RCC 7860 (cell line): ENCODE data around the gene MANSC1.
A peak's percentile ranks its signal among the peaks of the same experiment; 100 is the strongest.

Experiments
- DNase-seq: peaks from one replicate; pipeline ENCODE4 v3.0.0-alpha.2; 2015; ENCODE audit warnings: low spot score
- FAIRE-seq: peaks from 2 replicates; lab custom pipeline; 2012; peaks lifted over from hg19 to GRCh38; lab: Jason Lieb, UNC

The MANSC1 gene

DNA sequence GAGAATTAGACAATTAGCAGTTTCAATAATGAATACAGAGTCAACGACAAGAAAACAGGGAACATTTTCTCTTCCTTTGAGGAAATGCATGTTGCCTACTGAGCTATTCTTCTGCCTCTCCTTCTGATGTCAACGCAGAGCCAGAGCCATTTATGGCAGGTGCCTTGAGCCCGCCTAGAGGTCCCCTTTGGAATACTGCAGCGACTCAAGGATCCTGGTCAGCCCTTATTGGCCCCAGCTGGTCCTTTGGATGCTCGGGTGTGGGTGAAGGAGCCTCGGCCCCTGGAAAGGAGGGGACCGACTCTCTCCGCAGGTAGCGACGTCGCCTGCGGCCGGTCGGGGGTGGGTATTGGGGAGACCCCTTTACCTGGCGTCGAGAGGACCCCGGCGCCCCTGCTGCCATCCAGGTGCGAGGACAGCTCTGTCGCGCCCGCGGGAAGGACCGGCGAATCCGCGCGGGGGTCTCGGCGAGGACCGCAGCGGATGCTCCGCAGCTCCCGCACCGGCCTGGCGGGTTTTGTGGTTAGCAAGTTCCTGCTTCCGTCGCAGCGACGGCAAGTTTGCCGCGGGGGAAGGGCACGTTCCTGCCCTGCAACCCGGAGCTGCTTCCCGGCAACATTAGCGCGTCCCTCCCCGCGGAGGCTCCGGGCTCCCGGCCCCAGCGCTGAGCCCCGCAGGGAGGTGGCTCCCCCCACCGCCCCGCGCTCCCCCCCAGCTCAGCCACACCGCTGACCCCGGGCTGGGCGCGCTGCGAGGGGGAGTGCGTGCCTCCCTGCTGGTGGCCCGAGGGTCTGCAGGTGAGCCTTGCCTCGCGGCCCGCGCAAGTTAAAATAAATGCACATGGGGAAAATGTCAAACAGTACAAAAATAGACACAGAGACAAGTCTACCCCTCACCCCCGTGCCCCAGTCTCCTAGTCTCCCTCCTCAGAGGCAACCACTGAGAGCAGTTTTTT lies at the start of gene MANSC1:
Gene MANSC1, minus strand, starts transcription at position 532 of the 955 bp plus-strand sequence. CDS start 6,928 bp downstream, outside the sequence.
- DNase-seq (no peak), FAIRE-seq (no peak)

- FAIRE-seq, result no peak
- no peak for DNase-seq
Observed at GRCh38 chr12:12399161-12399560, 49.1 kb upstream of the MANSC1 start.

GRCh38 chr12:12398026-12398859 lies 48.2 kb upstream of the MANSC1 start:
- DNase-seq (peak; percentile 76), FAIRE-seq (peak; percentile 79)

DNA sequence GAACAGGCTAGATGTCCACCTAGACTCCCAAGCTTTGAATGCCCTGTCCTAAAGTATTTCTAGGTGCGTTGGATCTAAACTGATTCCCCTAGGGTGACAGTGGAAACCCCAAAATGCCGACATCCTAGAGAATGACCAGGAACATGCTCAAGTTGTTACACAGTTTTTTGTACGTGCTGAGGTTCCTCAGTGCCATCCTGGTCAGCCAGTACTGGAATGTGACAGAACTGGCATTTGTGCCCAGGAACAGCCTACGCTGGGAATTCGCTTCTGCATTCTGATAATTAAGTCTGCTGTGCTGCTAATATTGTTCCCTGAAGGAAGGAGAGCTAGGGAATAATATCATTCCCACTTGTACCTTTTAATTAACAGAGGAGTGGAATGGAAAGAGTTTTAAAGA lies 47.1 kb upstream of the MANSC1 start:
- FAIRE-seq (no peak), DNase-seq (no peak)

DNA sequence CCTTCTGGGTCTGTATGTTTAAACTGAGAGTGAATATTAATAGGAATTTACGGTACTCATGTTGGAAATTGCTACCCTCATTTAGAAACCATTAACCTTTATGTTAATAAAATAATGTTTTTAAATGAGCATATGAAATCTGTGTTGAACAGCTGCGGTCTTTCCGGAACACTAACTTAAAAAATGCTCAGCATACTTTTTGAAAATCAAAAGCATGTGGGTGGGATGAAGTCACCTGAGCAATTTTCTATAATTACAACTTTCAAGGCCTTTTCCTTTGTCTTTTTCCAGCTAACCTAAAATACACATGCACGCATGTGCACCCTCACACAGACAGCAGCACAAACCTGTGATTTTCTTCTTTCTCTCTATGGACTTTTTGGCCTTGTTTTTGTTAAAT lies 46.7 kb upstream of the MANSC1 start:
- DNase-seq (no peak), FAIRE-seq (no peak)

DNA sequence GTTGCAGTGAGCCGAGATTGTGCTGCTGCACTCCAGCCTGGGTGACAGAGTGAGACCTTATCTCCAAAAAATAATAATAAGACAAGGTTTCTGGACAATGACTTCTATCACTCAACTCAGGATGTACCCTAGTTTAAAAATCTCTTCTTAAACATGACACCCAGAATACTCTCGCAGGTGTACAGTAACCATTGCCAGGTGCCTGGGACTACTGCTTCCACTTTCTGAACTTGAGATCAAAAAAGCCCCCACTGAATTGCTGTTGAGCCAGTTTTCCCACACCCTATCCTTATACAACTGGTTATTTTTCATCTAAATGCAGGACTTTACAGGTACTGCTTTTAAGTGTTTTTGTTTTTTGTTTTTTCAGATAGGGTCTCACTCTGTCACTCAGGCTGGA lies 43.1 kb upstream of the MANSC1 start:
- DNase-seq (no peak), FAIRE-seq (no peak)

- FAIRE-seq (no peak), DNase-seq (no peak)
Observed at GRCh38 chr12:12392413-12392812, 42.4 kb upstream of the MANSC1 start.

- peak; percentile 55 for FAIRE-seq
Observed at GRCh38 chr12:12387501-12387900, 37.5 kb upstream of the MANSC1 start.

GRCh38 chr12:12384571-12385340 lies 34.7 kb upstream of the MANSC1 start:
- DNase-seq, result no peak
- no peak for FAIRE-seq

More at GRCh38 chr12:12387501-12387900, 37.5 kb upstream of the MANSC1 start:
- DNase-seq, result peak; percentile 20

- DNase-seq (no peak), FAIRE-seq (no peak)
Observed at GRCh38 chr12:12381982-12382381, 31.9 kb upstream of the MANSC1 start.

GRCh38 chr12:12380949-12381593 lies 31.0 kb upstream of the MANSC1 start:
- FAIRE-seq (no peak), DNase-seq (no peak)

DNA sequence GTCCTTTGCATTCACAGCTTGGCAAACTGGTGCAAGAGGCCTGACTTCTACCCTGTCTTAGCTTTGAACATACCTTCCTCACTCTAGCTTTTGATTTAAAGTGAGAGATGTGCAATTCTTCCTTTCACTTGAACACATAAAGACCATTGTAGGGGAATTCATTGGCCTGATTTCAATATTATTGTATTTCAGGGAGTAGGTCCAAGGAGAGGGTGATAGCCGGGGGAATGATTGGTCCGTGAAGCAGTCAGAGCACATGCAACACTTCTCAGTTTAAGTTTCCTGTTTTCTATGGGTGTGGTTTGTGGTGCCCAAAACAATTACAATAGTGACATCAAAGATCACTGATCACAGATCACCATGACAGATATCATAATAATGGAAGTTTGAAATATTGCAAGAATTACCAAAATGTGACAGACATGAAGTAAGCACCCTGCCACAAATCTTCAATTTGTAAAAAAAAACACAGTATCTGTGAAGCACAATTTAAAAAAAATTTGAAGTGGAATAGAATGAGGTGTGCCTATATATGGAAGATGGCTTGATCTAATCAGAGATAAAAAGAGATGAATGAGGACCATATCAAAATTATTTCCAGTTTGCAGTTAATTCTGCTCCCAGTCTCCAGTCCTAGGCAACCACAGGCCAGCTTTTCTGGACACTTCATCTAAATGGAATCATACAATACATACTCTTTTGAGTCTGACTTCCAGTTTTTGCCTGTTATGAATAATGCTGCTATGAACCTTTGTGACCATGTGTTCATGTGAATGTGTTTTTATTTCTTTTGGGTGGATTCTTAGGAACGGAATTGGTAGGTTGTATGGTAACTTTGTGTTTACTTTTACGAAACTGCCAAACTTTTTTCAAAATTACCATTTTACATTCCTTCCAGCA lies 30.0 kb upstream of the MANSC1 start:
- FAIRE-seq (no peak), DNase-seq (no peak)

DNA sequence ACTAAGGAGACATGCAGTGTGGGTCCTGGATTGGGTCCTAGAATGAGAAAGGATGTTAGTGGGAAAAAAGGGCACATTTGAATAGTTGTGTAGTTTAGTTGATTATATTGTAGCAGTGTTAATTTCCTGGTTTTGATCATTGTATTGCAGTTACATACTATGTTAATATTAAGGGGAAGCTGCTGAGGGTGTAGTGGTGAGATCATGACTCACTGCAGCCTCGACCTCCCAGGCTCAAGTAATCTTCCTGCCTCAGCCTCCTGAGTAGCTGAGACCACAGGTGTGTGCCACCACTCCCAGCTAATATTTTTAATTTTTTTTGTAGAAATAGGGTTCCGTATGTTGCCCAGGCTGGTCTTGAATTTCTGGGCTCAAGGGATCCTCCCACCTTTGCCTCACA lies 28.6 kb upstream of the MANSC1 start:
- FAIRE-seq (no peak), DNase-seq (no peak)

DNA sequence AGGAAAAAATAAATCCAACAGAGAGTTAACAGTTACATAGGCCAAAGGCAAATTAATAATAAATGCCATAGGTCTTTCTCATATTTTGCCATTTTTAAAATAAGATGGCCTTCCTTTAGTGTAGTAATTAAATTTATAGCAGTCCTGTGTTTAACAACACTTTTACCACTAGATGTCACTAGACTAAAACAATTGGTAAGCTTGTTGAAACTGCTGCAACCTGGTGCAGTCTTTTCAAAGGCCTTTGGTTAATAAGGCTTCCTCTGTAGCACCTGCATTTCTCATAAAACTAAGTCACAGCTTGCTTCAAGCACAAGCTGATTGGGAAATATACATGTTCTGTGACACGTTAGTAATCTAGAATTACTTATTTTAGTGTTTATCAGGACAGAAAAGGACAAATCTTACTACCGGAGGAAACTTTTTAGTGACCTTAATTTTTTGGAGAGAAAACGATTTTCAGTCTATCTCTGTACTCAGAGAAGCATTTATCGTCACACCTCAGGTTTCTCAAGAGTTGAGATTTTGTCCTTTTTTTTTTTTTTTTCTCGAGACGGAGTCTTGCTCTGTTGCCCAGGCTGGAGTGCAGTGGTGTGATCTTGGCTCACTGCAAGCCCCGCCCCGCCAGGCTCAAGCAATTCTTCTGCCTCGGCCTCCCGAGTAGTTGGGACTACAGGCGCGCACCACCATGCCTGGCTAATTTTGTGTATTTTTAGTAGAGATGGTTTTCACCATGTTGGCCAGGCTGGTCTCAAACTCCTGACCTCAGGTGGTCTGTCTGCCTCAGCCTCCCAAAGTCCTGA lies 26.8 kb upstream of the MANSC1 start:
- DNase-seq, result peak; percentile 73
- FAIRE-seq, result peak; percentile 83

- FAIRE-seq, result no peak
- no peak for DNase-seq
Observed at GRCh38 chr12:12372946-12373722, 23.1 kb upstream of the MANSC1 start.

GRCh38 chr12:12367482-12367998 lies 17.5 kb upstream of the MANSC1 start:
- DNase-seq (no peak), FAIRE-seq (no peak)

GRCh38 chr12:12366701-12367481 lies 16.8 kb upstream of the MANSC1 start:
- FAIRE-seq (no peak), DNase-seq (no peak)
